HG02973 (cell line): ENCODE results near the gene CD82.
"Not testable (repeated sequence)": the region's sequence is repeated elsewhere in the genome, so short reads cannot be mapped to it uniquely, and the experiment has no call there.

ENCODE experiments used
- ATAC-seq: cut with Tn5 transposase; IDR thresholded peaks from one replicate; pipeline ENCODE4 v1.9.1; 2021; ENCODE audit warnings: moderate library complexity; ENCODE audit not compliant: unreplicated experiment

CD82 gene

GRCh38 chr11:44533921-44534711 lies 31.3 kb upstream of the CD82 start:
- no peak for ATAC-seq

DNA sequence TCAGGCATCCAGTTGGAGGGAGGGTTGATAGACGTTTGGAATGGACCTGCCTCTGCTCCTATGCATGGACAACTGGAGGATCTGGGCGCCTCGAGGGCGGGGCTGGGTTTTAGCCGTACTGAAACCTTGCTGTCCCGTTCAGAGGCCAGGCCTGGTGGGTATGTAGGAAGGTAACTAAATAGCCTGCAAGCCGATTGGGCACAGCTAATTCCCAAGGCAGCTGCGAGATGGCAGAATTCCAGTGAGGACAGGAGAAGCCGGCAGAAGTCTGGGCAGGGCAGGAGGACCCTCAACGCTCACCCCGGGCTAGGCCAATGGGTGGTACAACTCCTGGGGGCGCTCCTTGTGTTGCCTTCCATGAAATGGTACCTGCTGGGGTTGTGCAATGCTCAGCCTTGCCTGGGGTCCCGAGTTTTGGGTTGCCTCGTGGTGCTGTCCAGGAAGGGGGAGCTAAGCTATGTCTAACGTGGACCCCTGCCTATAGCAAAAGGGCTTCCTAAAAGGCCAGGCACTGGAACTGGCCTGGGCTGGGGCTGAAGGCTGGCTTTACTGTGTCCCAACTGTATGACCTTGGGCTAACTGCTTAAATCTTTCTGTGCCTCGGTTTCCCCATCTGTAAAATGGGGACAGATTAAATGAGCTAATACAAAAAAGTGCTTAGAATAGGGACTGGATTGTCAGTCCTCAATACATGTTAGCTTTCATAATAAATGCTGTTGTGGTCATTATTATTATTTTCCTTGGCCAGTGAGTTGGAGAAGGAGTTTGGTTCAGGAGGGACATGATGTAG lies 30.1 kb upstream of the CD82 start:
- ATAC-seq: no peak

DNA sequence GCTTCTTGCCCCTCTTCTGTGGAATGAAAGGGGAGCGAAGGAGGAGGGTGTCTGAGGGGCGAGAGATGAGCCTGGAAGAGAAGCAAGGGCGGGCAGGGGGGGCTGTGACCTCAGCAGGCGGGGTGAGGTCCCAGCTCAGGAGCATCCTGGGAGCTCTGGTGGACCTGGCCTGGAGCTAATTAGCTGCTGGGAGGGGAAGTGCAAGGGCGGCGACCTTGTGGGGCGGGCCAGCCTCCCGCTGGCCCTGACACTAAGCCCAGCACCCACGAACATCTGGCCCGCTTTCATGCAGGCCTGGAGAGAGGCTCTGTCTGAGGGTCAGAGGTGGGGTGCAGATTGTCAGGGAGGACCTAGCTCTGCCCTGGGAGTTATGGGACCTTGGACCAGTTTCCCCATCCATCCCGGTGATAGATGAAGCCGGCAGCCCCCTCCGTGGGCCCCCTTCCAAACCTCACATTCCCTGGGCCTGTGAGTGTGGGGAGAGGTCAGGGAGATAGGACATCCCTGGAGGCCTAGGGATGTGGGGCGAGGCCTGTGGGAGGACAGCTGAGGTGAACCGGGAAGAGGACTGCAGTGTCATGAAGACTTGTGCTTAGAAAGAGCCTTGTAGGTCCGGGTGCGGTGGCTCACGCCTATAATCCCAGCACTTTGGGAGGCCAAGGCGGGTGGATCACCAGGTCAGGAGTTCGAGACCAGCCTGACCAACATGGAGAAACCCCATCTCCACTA lies 28.5 kb upstream of the CD82 start:
- ATAC-seq: no peak

- no peak for ATAC-seq
These were observed 27.8 kb upstream of the CD82 start for GRCh38 chr11:44537679-44538078.

DNA sequence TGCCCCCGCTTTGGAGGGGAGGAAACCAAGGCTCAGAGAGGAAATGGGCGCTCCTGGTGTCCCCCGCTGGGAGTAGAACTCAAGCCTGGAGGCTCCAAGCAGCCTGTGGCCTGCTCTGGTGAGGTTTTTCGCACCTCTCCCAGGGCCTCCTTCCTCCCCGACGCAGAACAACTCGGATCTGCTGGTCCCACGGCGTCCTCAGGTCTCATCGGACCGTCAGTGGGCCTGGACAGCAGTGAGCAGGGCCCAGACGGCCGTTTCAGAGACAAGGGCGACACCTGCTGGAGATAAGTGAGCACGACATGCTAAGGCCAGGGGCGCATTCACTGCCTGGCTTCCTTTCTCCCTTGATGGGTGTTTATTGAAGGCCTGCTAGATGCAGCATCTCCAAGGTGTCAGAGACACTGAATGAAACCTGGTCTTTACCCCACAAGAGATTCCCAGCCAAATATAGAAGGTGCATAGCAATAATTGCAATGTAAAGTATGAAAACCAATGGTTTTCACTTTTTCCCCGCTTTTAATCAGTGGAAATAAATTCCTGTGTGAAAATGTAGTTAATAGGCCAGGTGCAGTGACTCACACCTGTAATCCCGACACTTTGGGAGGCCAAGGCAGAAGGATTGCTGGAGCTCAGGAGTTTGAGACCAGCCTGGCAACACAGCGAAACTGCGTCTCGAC lies 26.9 kb upstream of the CD82 start:
- peak; percentile 86 for ATAC-seq

DNA sequence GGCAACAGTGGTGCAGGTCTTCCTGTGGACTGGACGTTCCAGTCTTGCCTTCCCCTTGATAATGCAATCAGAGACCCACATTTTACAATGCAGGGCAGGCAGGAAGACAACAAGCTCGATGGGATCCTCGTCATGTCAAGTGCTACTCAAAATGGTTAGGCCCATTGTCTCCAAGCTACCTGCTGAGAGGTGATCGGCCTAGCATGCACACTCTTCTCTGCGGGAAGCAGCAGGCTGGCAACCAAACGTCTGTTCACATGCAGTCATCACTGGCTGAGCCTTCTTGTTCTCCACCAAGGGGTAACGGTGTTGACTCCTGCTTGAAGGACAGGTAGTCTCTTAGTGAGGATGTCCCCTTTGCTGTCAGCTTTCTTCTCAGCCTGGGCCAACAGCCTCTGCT lies 25.5 kb upstream of the CD82 start:
- no peak for ATAC-seq

DNA sequence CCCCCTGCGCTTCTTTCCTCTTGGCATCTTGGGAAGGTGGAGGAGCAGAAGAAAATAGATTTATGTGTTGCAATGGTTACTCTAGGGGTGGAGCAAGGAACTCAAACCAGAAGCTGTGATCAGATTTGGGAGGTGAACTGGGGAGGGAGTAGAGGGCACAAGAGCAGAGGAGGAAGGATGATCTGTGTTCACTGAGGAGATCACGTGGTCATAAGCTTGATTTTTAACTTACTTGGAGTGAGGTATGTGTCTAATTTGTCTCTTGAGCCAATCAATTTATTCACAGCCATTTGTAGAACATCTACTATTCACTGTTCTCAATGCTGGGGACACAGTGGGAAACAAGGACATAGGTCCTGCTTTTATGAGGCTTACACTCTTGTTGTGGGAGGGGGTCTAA lies 24.8 kb upstream of the CD82 start:
- ATAC-seq: no peak

DNA sequence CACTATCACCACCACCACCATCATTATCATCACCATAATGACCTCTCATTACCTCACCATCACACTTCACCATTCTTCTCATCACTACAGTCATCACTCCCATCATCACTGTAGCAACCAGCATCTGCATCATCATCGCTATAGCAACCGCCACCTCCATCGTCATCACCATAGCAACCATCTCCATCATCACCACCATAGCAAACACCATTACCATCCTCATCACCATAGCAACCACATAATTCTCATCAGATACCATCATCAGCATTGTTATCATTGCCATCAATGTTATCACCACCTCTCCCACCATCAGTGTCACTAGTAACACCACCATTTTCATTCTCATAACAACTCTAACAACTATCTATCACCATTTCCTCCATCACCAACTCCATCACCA lies 23.1 kb upstream of the CD82 start:
- no peak for ATAC-seq

GRCh38 chr11:44546984-44547383 lies 18.5 kb upstream of the CD82 start:
- not testable (repeated sequence) for ATAC-seq

GRCh38 chr11:44547534-44547933 lies 17.9 kb upstream of the CD82 start:
- ATAC-seq: not testable (repeated sequence)

DNA sequence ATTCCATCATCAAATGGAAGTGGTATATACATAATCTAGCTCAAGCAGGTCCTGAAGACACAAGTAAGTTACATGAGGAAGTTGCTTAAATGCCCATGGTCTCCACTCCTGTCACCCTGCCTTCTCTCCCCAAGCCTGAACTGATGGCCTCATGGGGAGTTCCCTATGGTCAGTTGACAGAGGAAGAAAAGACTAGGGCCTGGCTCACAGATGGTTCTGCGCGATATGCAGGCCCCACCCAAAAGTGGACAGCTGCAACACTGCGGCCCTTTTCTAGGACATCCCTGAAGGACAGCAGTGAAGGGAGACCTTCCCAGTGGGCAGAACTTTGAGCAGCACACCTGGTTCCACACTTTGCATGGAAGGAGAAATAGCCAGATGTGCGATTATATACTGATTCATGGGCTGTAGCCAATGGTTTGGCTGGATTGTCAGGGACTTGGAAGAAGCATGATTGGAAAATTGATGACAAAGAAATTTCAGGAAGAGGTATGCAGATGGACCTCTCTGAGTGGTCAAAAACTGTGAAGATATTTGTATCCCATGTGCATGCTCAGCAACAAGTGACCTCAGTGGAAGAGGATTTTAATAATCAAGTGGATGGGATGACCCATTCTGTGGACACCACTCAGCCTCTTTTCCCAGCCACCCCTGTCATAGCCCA lies 17.3 kb upstream of the CD82 start:
- ATAC-seq: no peak

GRCh38 chr11:44548961-44549749 lies 16.3 kb upstream of the CD82 start:
- ATAC-seq: not testable (repeated sequence)

- ATAC-seq: no peak
These were observed 15.3 kb upstream of the CD82 start for GRCh38 chr11:44550123-44550522.

- no peak for ATAC-seq
These were observed 13.9 kb upstream of the CD82 start for GRCh38 chr11:44551456-44552139.

DNA sequence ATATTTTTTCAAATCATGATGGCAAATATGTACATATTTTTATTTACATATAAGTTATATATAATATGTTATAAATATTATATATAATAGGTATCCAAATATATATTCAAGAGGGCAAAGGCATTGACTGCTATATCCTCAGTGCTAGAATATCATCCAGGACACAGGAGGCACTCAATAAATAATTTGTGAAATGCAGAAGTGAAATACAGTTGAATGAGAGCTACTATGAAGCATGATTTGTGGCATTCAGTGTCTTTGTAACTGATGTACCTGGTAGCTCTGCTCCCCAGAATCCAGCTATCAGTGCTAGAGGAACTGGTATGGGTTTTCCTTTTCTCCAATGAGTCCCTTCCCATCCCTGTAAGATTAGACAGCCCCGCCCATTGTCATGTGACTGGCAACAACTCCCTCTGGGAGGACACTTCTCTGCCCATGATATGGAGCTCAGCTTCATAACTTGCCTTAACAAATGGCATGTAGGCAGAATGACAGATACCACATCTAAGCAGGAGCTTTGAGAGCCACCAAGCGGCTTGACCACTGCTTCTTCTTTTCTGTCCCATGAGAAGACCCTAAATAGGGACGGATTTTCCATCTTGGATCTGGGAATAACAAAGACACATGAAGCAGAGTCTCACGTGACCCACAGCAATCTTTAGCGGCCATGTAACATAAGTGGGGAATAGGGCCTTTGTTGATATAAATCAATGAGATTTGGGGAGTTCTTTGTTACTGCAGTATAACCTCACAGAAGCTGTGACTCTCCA lies 10.2 kb upstream of the CD82 start:
- no peak for ATAC-seq

GRCh38 chr11:44556735-44557409 lies 8.6 kb upstream of the CD82 start:
- ATAC-seq: peak; percentile 34

- no peak for ATAC-seq
These were observed 8.0 kb upstream of the CD82 start for GRCh38 chr11:44557464-44557863.
